Mononuclear cell (primary cell): ENCODE results near the gene NUDT9. TPM values are rescaled to one million over a fixed set of nuclear protein-coding genes. Genes with fewer than 3 reads are reported as not detected.
"Not testable (repeated sequence)": the region's sequence is repeated elsewhere in the genome, so short reads cannot be mapped to it uniquely, and the experiment has no call there.

ENCODE experiments used
- H3K27me3 ChIP-seq: 2 replicates; pipeline ENCODE4 v1.6.0; 2011; ENCODE audit warnings: low read length, control low read depth; ENCODE audit not compliant: insufficient read depth
- H3K4me1 ChIP-seq: 2 replicates; pipeline ENCODE4 v1.5.1; 2011; ENCODE audit warnings: mild to moderate bottlenecking, low read length, control low read depth; ENCODE audit not compliant: insufficient read depth
- H3K4me3 ChIP-seq: 2 replicates; pipeline ENCODE4 v1.5.1; 2011; ENCODE audit warnings: mild to moderate bottlenecking, low read length, moderate library complexity
- H3K9me3 ChIP-seq: 2 replicates; pipeline ENCODE4 v1.5.1; 2011; ENCODE audit warnings: low read depth, mild to moderate bottlenecking, control low read depth, low read length
- total RNA-seq: library from RNA; depleted of rRNA; stranded (reverse); fragments of >200 nt; gene quantifications from one replicate; pipeline ENCODE4 v1.2.3, GENCODE V29; 2012

The NUDT9 gene
- total RNA-seq, 1 donor, result 3.1 TPM

DNA sequence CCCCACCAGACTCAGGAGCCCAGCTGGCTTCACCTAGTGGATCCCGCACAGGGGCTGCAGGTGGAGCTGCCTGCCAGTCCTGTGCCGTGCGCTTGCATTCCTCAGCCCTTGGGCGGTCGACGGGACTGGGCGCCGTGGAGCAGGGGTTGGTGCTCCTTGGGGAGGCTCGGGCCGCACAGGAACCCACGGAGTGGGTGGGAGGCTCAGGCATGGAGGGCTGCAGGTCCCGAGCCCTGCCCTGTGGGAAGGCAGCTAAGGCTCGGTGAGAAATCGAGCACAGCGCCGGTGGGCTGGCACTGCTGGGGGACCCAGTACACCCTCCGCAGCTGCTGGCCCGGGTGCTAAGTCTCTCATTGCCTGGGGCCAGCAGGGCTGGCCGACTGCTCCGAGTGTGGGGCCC, 26.5 kb upstream of the NUDT9 start:
- not testable (repeated sequence) for H3K27me3 ChIP-seq, H3K9me3 ChIP-seq, H3K4me1 ChIP-seq, H3K4me3 ChIP-seq

DNA sequence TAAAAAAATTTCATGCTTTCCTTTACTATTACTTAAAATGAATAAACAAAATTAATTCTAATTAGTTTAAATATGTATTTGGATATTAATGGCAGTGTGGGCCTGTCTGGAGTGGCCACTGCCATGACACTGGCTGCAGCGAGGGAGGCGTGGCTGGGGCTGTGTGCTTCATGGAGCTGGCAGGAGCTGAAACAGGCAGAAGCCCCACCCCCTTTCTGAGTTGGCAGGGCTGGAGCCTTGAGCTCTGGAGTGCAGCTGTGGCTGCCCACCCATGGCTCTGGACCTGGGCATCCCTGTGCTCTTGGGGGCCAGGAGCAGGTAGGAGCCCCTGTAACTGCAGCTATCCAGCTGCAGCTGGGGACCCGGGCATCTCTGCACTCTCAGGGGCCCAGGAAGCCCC, 23.2 kb upstream of the NUDT9 start:
- Histone ChIP-seq H3K4me1 (no peaks in the 10 kb centered on the region), H3K4me3 (no peak overlapping the region), H3K9me3 (no peaks in the 10 kb centered on the region), H3K27me3 (no peaks in the 10 kb centered on the region)

DNA sequence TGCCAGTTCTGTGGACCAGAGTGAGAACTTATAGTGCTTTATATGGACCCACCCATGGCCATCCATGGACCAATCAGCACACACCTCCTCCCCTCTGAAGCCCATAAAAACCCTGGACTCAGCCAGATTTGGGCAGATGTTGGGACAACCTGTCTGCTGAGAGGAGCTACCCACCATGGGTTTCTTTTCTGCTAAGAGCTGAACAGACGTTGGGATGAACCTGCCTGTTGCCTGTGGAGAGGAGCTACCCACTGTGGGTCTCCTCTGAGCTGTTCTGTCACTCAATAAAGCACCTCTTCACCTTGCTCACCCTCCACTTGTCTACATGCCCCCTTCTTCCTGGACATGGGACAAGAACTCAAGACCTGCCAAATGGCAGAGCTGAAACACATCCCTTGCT, 22.4 kb upstream of the NUDT9 start:
- Histone ChIP-seq H3K4me3 (no peak overlapping the region), H3K9me3 (no peaks in the 10 kb centered on the region), H3K27me3 (no peaks in the 10 kb centered on the region), H3K4me1 (no peaks in the 10 kb centered on the region)

DNA sequence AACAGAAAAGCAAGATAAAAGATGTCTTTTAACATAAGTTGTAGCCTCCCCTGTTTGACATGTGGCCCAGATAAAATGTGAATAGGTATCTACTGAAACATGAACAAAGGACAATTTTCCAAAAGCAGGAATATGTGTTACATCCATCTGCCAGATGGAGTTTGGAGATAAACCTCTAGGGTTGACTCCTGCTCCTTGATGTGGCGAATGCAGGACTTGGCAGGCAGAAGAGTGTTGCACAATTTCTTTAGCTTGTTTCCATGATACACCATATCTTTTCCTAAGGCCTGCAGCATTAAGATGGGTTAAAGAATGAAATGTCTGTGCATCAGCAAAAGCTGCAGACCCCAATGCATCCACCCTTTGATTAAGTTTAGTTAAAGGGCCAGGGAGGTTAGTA, 18.6 kb upstream of the NUDT9 start:
- H3K4me1 ChIP-seq, result peaks cover 20% of the 10 kb centered on the region
- not testable (repeated sequence) for H3K9me3 ChIP-seq, H3K4me3 ChIP-seq, H3K27me3 ChIP-seq

DNA sequence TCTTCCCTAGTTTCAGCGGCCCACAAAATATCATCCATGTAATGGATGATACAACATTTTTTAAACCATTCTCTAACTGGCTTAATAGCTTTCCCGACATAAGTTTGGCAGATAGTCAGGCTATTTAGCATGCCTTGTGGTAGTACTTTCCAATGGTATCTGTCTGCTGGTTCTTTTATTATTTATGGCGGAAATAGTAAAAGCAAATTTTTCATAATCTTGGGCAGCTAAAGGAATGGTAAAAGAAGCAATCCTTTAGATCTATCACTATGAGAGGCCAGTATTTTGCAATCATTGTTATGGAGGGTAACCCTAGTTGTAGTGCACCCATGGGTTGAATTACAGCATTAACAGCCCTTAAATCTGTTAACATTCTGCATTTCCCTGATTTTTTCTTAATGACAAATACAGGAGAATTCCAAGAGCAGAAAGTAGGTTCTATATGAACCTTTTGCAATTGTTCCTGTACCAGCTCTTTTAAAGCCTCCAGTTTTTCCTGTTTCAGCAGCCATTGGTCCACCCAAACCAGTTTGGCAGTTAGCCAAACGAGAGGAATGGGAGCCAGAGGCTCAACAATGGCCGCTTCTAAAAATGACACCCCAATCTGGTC, 17.1 kb upstream of the NUDT9 start:
- Histone ChIP-seq H3K9me3 (no peaks in the 10 kb centered on the region), H3K4me1 (peaks cover 20% of the 10 kb centered on the region), H3K4me3 (no peak overlapping the region), H3K27me3 (peaks cover 3% of the 10 kb centered on the region)

DNA sequence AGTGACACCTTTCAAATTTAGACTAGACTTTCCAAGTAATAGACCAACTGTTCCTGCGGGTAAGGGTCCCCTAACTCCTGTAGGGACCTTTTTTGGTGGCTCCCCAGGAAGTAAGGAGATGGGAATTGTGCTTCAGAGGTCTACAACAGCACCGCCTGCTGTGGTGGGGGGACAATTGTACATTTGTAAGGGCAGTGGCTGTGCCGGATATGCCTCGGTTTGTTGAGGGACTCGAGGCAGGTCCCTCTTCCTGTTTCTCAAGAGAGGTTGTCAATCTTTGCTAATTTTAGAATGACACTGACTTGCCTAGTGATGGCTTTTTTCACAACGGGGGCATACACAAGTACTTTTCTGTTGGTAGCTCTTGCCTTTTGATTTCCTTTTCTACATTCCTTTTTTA, 15.9 kb upstream of the NUDT9 start:
- Histone ChIP-seq H3K9me3 (no peaks in the 10 kb centered on the region), H3K27me3 (peaks cover 3% of the 10 kb centered on the region), H3K4me1 (peaks cover 20% of the 10 kb centered on the region), H3K4me3 (no peak overlapping the region)

DNA sequence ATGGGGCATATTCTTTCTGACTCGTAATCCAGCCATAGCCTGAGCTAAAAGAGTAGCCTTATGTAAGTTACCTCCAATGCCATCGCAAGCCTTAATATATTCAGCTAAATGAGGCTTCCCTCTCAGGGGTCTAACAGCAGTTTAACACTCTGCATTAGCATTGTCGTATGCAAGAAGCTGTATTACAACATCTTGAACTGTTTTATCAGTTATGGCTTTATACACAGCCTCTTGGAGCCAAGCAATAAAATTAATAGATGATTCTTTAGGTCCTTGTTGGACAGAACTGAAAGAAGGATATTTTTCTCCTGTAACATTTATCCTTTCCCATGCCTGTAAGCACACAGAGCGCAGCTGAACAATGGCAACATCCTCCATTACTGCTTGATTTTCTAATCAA, 15.5 kb upstream of the NUDT9 start:
- not testable (repeated sequence) for H3K27me3 ChIP-seq, H3K4me3 ChIP-seq, H3K9me3 ChIP-seq
- peaks cover 20% of the 10 kb centered on the region for H3K4me1 ChIP-seq

DNA sequence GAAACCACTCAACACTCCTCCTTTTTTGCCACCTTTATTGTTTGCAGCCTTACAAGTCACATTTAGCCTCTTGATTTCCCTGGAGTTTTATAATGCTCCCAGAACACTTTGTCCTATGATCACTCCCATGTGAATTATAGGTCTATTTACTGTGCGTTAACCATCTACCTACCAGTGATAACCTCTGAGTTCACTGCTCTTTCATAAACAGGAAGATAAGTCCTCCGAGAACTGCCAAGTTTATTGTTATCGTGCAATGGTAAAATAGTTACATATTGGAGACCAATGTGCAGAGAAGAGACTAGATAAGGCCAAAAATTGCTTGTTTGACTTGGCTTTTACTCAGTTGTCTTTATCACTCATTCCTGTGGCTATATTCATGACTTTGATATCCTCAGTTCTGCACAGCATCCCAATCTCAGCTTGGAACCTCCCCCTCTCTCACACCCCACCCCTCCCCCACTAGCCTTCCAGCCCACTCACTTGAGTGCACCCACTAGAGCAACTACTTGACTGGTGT, 12.9 kb upstream of the NUDT9 start:
- H3K4me1 ChIP-seq, result peaks cover 20% of the 10 kb centered on the region
- H3K27me3 ChIP-seq, result peaks cover 3% of the 10 kb centered on the region
- no peak overlapping the region for H3K4me3 ChIP-seq
- H3K9me3 ChIP-seq, result no peaks in the 10 kb centered on the region

DNA sequence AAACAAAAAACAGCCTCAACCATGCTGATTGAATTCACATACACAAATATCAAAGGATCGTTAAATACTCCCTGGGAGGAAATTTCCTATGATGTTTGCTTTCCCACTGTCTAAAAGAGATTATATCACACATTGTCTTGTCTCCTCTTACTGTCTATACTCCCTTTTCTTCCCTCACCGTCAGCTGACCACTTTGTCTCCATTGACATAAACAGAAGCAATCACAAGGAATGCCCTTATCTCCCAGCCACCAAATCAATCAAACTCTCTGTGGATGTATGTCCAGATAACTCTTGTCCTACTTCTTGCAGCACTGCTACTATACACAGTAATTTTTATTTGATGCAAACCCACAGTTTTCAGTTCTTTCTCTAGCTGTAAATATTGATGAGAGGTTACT, 12.2 kb upstream of the NUDT9 start:
- Histone ChIP-seq H3K9me3 (no peaks in the 10 kb centered on the region), H3K27me3 (peaks cover 3% of the 10 kb centered on the region), H3K4me1 (peaks cover 20% of the 10 kb centered on the region), H3K4me3 (no peak overlapping the region)

DNA sequence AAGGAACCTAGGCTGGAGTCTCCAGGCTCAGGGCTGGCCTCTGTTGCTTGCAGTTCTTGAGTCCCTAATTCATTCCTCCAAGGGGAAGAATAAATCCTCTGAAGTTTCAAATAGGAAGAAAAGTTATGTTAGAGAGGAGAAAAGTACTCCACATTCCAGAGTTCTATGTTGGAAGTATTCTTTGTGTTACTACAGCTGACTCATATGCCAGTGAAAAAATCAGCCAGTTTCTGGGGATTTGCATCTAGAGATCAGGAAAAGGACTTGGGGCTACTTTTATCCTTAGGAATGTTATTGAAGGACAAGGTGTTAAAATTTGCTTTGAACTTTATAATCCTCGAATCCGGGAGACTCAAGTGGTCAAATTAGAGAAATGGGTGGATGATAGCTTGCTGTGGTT, 11.7 kb upstream of the NUDT9 start:
- H3K27me3 ChIP-seq, result peaks cover 3% of the 10 kb centered on the region
- no peak overlapping the region for H3K4me3 ChIP-seq
- H3K9me3 ChIP-seq, result no peaks in the 10 kb centered on the region
- H3K4me1 ChIP-seq, result peaks cover 20% of the 10 kb centered on the region

DNA sequence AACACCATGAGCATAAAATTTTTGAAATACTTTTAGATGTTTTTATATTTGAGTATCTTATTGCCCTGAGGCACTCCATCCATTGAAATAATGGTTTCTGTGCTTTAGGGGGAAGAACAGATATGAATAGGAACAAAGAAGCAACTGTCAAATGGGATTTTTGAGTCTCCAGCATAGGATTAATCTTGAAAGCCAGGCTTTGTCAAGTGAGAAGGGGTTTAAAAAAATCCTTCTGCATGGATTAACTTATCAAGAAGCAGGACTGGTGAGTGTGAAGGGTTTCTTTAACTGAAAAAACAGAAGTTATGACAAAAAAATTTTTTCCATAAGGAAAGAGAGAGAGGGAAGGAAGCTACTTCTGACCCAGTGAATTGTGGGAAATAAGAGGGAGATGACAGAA, 7.6 kb upstream of the NUDT9 start:
- no peaks in the 10 kb centered on the region for H3K9me3 ChIP-seq
- H3K27me3 ChIP-seq, result peaks cover 3% of the 10 kb centered on the region
- H3K4me3 ChIP-seq, result no peak overlapping the region
- H3K4me1 ChIP-seq, result no peaks in the 10 kb centered on the region

DNA sequence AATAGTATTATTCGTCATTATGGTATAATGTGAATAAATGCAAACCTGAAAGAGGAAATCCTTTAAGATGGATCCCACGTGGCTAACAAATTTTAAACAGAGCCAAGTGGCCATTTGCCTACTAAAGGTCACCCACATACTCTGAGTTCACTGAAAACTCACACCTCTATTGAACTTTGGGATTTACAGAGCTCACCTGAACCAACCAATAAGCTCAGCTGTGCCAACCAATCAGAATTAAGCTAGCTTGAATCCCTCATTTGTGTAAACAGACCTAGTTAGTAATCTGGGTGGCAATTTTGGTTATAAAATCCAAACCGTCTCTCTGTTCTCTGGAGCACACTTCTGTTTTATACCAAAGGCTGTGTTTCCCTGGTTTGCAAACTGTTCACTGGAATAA, 5.4 kb upstream of the NUDT9 start:
- no peaks in the 10 kb centered on the region for H3K9me3 ChIP-seq
- H3K4me1 ChIP-seq, result peaks cover 7% of the 10 kb centered on the region
- H3K27me3 ChIP-seq, result no peaks in the 10 kb centered on the region
- no peak overlapping the region for H3K4me3 ChIP-seq

DNA sequence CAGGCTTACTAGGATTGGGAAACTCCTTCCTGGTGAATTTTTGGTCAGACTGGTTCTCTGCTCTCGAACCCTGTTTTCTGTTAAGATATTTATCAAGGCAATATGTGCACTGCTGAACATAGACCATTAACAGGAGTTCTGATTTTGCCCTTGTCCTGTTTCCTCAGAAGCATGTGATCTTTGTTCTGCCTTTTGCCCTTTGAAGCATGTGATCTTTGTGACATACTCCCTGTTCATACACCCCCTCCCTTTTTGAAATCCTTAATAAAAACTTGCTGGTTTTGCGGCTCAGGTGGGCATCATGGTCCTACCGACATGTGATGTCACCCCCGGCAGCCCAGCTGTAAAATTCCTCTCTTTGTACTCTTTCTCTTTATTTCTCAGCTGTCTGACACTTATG, 4.0 kb upstream of the NUDT9 start:
- H3K4me3 ChIP-seq, H3K27me3 ChIP-seq, H3K9me3 ChIP-seq: not testable (repeated sequence)
- H3K4me1 ChIP-seq, result peaks cover 11% of the 10 kb centered on the region

DNA sequence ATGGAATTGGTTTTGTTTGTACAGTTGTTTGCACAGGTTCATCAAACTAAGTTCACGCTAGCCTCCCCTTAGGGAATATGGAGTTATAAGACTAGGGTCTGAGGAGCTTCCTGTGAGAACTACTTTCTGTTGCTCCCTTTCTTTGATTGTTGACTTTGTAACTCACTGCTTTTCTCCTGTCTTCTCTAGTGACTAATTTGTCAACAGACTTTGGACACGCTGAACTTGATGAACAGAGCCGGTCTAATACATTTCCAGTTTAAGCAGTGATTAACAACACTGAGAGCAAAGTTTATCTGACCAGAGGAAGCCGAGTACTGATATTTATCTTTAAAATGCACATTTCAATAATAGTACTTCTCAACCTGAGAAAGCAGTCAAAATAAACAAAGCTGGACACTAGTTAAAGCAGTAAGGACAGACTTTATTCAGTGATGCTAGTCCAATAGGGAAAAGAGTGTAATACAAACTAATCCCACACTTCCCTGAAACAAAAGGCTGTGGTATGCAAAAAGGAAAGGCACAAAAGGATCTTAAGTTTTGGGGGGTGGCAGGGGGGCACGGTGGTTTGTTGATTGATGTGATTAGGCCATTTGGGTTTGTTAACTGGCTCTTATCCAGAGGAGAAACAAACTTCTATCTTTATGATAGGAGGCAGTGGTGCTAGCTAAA, 2.7 kb upstream of the NUDT9 start:
- Histone ChIP-seq H3K9me3 (no peaks in the 10 kb centered on the region), H3K27me3 (no peaks in the 10 kb centered on the region), H3K4me3 (no peak overlapping the region), H3K4me1 (peaks cover 19% of the 10 kb centered on the region)

DNA sequence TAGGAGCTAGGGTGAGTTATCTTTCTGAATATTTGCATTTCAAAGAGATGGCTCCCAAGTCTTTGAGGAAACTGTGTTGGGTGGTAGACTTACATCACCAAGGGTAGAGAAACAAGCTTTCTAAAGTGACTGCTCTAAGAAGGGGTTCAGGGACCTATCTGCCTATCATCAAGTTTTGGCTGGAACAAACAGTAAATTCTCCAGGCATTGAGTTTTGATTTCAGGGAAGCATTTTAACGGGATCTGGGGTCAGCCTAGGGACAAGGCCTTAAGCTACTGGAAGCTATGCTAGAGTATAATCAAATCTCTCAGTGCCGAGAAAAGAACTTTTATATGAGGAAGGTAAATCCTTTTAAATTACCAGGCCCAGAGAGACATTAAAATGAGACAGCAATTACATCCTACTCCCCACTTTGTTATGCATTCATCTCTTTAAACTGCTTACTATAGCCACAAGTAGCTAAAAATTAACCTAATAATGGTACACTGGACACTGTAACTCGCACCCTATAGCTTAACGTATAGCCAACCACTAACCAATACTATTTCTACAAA, 2.0 kb upstream of the NUDT9 start:
- no peaks in the 10 kb centered on the region for H3K27me3 ChIP-seq
- H3K4me1 ChIP-seq, result peaks cover 19% of the 10 kb centered on the region
- no peak overlapping the region for H3K4me3 ChIP-seq
- no peaks in the 10 kb centered on the region for H3K9me3 ChIP-seq
